Gastrocnemius medialis (tissue), 4 donors: ENCODE data around the gene MXRA8.

ENCODE experiments used
- CTCF ChIP-seq, 5 experiments: fragments of 450-650 bp in 3 of 5; fragments of 200-600 bp in 2 of 5; sonication (generic) in 2 of 5; IDR thresholded peaks in 4 of 5; conservative IDR thresholded peaks in 1 of 5; 1 replicate in 4 of 5; 2 replicates in 1 of 5; pipeline ENCODE4 v1.5.1; 2016 to 2019; ENCODE audit warnings: antibody characterized with exemption in 5 of 5, mild to moderate bottlenecking in 3 of 5, moderate library complexity in 3 of 5
- POLR2A ChIP-seq, 2 donors: fragments of 450-650 bp; IDR thresholded peaks; one replicate each; pipeline ENCODE4 v1.6.1; 2017; ENCODE audit warnings: antibody characterized with exemption in 2 of 2, mild to moderate bottlenecking in 2 of 2, moderate library complexity in 2 of 2

- TF ChIP-seq CTCF (IDR thresholded peaks at IDR 0.05 in 4 of 5, conservative IDR thresholded peaks at IDR 0.05 in 1 of 5) = no peak
- no peak for TF ChIP-seq POLR2A (IDR thresholded peaks at IDR 0.05)
Measured at GRCh38 chr1:1377540-1378205, 19.3 kb upstream of the MXRA8 start.
